Activated T-helper 17 cell treated with anti-CD3 and anti-CD28 coated beads, Interleukin-2, amount 50 U/mL, for 72 hours (primary cell): Measurements from ENCODE around the gene SDHC. TPM values are rescaled to one million over a fixed set of nuclear protein-coding genes. Genes with fewer than 3 reads are reported as not detected.
A peak's percentile ranks its signal among the peaks of the same experiment; 100 is the strongest.
"Not testable (repeated sequence)": the region's sequence is repeated elsewhere in the genome, so short reads cannot be mapped to it uniquely, and the experiment has no call there.

ENCODE experiments used
- ATAC-seq: fragments of 150-1000 bp; cut with Tn5 transposase; replicated peaks from 2 replicates; pipeline ENCODE4 v1.10.0; 2021; ENCODE audit warnings: mild to moderate bottlenecking, moderate library complexity
- H3K27ac Mint-ChIP-seq: one replicate; pipeline ENCODE4 v1.8.0; 2022; ENCODE audit warnings: mixed read lengths
- H3K27me3 Mint-ChIP-seq: one replicate; pipeline ENCODE4 v1.8.0; 2022; ENCODE audit warnings: mixed read lengths
- H3K36me3 Mint-ChIP-seq: one replicate; pipeline ENCODE4 v1.8.0; 2022; ENCODE audit warnings: low read depth, mild to moderate bottlenecking, mixed read lengths
- H3K4me1 Mint-ChIP-seq: one replicate; pipeline ENCODE4 v1.8.0; 2022; ENCODE audit warnings: mixed read lengths
- H3K4me3 Mint-ChIP-seq: one replicate; pipeline ENCODE4 v1.8.0; 2022; ENCODE audit warnings: mild to moderate bottlenecking, mixed read lengths
- H3K9me3 Mint-ChIP-seq: one replicate; pipeline ENCODE4 v1.8.0; 2022; ENCODE audit warnings: mixed read lengths
- total RNA-seq, 2 donors: library from RNA; stranded (reverse); gene quantifications; one replicate each; pipeline ENCODE4 v1.2.3, GENCODE V29; 2022

Gene SDHC
- total RNA-seq, 2 donors from 2014 or later = 144 to 222 TPM

GRCh38 chr1:161388639-161389038 is 74.5 kb downstream of the SDHC start:
- H3K27ac Mint-ChIP-seq = peak overlapping the region; percentile 96
- ATAC-seq = no peak
- H3K4me1 Mint-ChIP-seq = peaks cover 15% of the 10 kb centered on the region
- H3K36me3 Mint-ChIP-seq = no peaks in the 10 kb centered on the region
- no peaks in the 10 kb centered on the region for H3K27me3 Mint-ChIP-seq
- peak overlapping the region; percentile 94 for H3K4me3 Mint-ChIP-seq
- H3K9me3 Mint-ChIP-seq = no peaks in the 10 kb centered on the region

DNA sequence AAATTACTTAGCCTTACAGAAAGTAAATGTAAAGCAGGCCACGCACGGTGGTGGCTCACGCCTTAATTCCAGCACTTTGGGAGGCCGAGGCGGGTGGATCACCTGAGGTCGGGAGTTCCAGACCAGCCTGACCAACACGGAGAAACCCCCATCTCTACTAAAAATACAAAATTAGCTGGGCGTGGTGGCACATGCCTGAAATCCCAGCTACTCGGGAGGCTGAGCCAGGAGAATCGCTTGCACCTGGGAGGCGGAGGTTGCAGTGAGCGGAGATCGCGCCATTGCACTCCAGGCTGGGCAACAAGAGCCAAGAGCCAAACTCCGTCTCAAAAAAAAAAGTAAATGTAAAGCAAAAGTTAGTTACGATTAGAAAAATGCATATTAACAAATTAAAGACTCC is 75.0 kb downstream of the SDHC start:
- H3K4me1 Mint-ChIP-seq = peaks cover 15% of the 10 kb centered on the region
- H3K36me3 Mint-ChIP-seq, H3K9me3 Mint-ChIP-seq, H3K27me3 Mint-ChIP-seq, ATAC-seq: not testable (repeated sequence)
- peak overlapping the region; percentile 96 for H3K27ac Mint-ChIP-seq
- H3K4me3 Mint-ChIP-seq = peak overlapping the region; percentile 94

GRCh38 chr1:161389691-161390558 is 75.7 kb downstream of the SDHC start:
- Mint-ChIP-seq H3K27ac (peak overlapping the region; percentile 96), H3K9me3 (no peaks in the 10 kb centered on the region), H3K4me1 (peaks cover 15% of the 10 kb centered on the region), H3K4me3 (peak overlapping the region; percentile 94), H3K27me3 (no peaks in the 10 kb centered on the region), H3K36me3 (no peaks in the 10 kb centered on the region)
- peak; percentile 85 for ATAC-seq

GRCh38 chr1:161390559-161390858 is 76.3 kb downstream of the SDHC start:
- peak overlapping the region; percentile 96 for H3K27ac Mint-ChIP-seq
- H3K27me3 Mint-ChIP-seq = no peaks in the 10 kb centered on the region
- no peaks in the 10 kb centered on the region for H3K9me3 Mint-ChIP-seq
- ATAC-seq = peak; percentile 23
- H3K4me3 Mint-ChIP-seq = peak overlapping the region; percentile 94
- H3K4me1 Mint-ChIP-seq = peaks cover 15% of the 10 kb centered on the region
- no peaks in the 10 kb centered on the region for H3K36me3 Mint-ChIP-seq

- peaks cover 14% of the 10 kb centered on the region for H3K4me1 Mint-ChIP-seq
- H3K27ac Mint-ChIP-seq = peak overlapping the region; percentile 96
- not testable (repeated sequence) for H3K9me3 Mint-ChIP-seq, H3K36me3 Mint-ChIP-seq, ATAC-seq, H3K27me3 Mint-ChIP-seq
- H3K4me3 Mint-ChIP-seq = peak overlapping the region; percentile 94
Measured at GRCh38 chr1:161391136-161391535, 77.0 kb downstream of the SDHC start.

- Mint-ChIP-seq H3K9me3 (no peaks in the 10 kb centered on the region), H3K4me3 (peak overlapping the region; percentile 94), H3K4me1 (peaks cover 10% of the 10 kb centered on the region), H3K27me3 (no peaks in the 10 kb centered on the region), H3K36me3 (no peaks in the 10 kb centered on the region), H3K27ac (no peak overlapping the region)
- no peak for ATAC-seq
Measured at GRCh38 chr1:161391611-161392010, 77.4 kb downstream of the SDHC start.

GRCh38 chr1:161393151-161393550 is 79.0 kb downstream of the SDHC start:
- ATAC-seq = no peak
- Mint-ChIP-seq H3K27ac (no peak overlapping the region), H3K36me3 (no peaks in the 10 kb centered on the region), H3K9me3 (no peaks in the 10 kb centered on the region), H3K4me1 (peaks cover 10% of the 10 kb centered on the region), H3K4me3 (peak overlapping the region; percentile 8), H3K27me3 (no peaks in the 10 kb centered on the region)

DNA sequence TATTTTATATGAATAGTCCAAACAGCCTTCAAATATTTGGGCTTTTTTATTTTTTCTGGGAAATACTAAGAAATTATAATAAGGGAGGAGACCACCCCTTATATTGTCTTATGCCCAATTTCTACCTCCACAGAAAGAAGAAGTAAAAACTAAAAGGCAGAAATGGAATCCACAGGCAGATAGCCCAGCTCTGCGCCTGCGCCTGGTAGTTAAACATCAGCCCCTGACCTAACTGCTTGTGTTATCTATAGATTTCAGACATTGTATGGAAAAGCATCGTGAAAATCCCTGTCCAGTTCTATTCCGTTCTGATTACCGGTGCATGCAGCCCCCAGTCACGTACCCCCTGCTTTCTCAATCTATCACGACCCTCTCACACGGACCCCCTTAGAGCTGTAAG is 82.9 kb downstream of the SDHC start:
- H3K36me3 Mint-ChIP-seq = peaks cover 26% of the 10 kb centered on the region
- not testable (repeated sequence) for ATAC-seq, H3K4me3 Mint-ChIP-seq, H3K9me3 Mint-ChIP-seq, H3K27me3 Mint-ChIP-seq, H3K27ac Mint-ChIP-seq
- peaks cover 28% of the 10 kb centered on the region for H3K4me1 Mint-ChIP-seq

DNA sequence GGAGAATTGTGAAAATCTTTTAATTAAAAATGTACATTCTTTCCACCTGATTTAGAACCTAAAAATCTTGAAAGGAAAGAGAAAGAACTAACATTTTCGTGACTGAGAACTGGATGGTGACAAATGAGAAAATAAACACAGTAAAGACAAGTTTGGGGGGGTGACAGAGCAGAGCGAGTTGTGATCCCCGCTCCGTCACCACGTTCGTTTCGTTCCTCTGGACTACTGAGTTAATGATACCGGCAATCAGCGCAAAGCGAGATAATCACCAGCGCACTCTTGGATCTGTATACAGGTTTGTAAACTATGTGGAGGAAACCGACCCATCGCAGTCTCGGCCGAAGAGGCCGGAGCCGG is 84.7 kb downstream of the SDHC start:
- ATAC-seq = peak; percentile 31
- peaks cover 26% of the 10 kb centered on the region for H3K36me3 Mint-ChIP-seq
- peak overlapping the region; percentile 97 for H3K4me3 Mint-ChIP-seq
- H3K27ac Mint-ChIP-seq = peak overlapping the region; percentile 100
- H3K27me3 Mint-ChIP-seq = no peaks in the 10 kb centered on the region
- peaks cover 36% of the 10 kb centered on the region for H3K4me1 Mint-ChIP-seq
- H3K9me3 Mint-ChIP-seq = peaks cover 7% of the 10 kb centered on the region

DNA sequence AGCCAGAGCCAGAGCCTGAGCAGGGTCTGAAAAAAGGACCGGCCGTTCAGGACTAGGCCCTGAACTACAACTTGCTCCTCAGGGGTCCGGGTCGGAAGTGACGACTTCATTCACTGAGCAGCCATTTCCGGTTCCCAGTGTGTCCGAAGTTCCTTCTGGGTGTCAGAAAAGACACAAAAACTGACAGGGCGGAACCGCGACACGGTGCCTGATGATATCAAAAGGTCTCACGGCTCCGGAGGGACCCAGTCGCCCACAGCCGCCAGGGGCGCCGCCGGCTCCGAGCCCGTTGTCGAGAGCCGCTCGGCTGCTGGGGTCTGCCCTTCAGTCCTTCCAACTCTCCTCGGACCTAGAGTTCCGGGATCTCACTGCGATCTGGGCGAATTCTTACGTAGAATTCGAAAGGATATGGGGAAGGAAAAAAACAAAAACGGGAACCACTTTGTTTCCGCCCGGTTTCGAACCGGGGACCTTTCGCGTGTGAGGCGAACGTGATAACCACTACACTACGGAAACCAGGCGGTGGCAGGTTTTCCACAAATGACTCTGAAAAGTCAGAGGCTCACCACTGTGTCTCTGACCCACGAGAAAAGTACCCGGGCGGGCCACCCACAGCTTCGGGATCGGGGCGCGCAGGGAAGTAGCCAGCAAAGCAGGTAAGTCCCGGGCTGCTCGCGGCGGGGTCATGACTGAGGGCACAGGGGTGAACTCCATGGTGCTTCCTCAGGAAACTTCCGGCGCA is 85.2 kb downstream of the SDHC start:
- ATAC-seq = peak; percentile 82
- peaks cover 26% of the 10 kb centered on the region for H3K36me3 Mint-ChIP-seq
- H3K4me3 Mint-ChIP-seq = peak overlapping the region; percentile 97
- H3K4me1 Mint-ChIP-seq = peaks cover 40% of the 10 kb centered on the region
- no peaks in the 10 kb centered on the region for H3K27me3 Mint-ChIP-seq
- H3K9me3 Mint-ChIP-seq = peaks cover 7% of the 10 kb centered on the region
- peak overlapping the region; percentile 100 for H3K27ac Mint-ChIP-seq

DNA sequence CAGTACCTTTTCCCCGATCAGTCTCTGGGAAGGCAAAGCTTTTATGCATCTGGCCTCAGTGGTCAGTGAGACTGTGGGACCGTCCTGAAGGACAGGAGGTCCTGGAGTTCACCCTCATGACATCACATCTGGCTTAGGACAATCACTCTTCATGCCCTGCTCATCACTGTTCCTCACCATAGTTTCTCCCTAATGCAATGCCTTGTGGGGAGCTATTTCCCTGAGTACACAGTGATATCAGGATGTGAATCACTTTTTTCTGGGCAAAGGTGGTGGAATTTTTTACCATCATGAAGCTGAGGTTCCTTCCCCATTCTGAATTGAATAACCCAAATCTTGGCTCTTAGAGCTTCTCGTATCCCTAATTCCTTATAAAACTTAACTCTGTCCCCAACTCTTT is 88.3 kb downstream of the SDHC start:
- no peak for ATAC-seq
- peaks cover 40% of the 10 kb centered on the region for H3K4me1 Mint-ChIP-seq
- peaks cover 7% of the 10 kb centered on the region for H3K9me3 Mint-ChIP-seq
- no peak overlapping the region for H3K27ac Mint-ChIP-seq
- H3K4me3 Mint-ChIP-seq = peak overlapping the region; percentile 97
- peaks cover 26% of the 10 kb centered on the region for H3K36me3 Mint-ChIP-seq
- H3K27me3 Mint-ChIP-seq = no peaks in the 10 kb centered on the region

GRCh38 chr1:161404051-161404597 is 89.9 kb downstream of the SDHC start:
- Mint-ChIP-seq H3K27me3 (no peaks in the 10 kb centered on the region), H3K4me3 (peak overlapping the region; percentile 53), H3K27ac (peak overlapping the region; percentile 35), H3K9me3 (peaks cover 7% of the 10 kb centered on the region), H3K36me3 (peaks cover 22% of the 10 kb centered on the region), H3K4me1 (peaks cover 46% of the 10 kb centered on the region)
- no peak for ATAC-seq

GRCh38 chr1:161406551-161406950 is 92.4 kb downstream of the SDHC start:
- H3K4me3 Mint-ChIP-seq, H3K27ac Mint-ChIP-seq, H3K36me3 Mint-ChIP-seq, ATAC-seq, H3K9me3 Mint-ChIP-seq, H3K27me3 Mint-ChIP-seq: not testable (repeated sequence)
- H3K4me1 Mint-ChIP-seq = peaks cover 40% of the 10 kb centered on the region

DNA sequence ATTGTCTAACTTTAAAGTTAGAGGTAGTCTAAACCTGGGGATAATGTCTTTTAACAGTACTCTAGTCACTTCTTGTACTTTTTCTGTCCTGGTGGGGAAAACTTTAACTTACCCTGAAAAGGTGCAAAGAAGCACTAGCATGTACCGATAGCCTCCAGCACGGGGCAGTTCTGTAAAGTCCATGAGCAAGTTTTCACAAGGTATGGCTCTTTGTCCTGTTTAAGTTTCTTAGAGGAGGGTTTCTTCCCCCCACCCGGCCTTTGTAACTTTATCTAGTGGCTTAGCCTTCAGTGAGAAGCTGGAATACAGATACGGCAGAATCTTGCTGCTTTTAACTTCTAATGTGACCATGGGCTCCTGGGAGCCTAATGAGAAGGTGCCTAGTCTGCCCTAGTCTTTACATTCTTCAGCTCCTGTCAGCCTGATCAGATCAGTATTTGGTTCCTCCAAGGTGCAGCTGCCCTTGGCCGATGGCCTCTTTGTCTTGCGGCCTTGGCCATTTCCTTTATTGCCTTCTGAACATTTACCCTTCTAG is 93.3 kb downstream of the SDHC start:
- Mint-ChIP-seq H3K9me3 (peaks cover 4% of the 10 kb centered on the region), H3K4me3 (no peak overlapping the region), H3K27me3 (no peaks in the 10 kb centered on the region), H3K27ac (no peak overlapping the region), H3K36me3 (peaks cover 9% of the 10 kb centered on the region), H3K4me1 (peaks cover 40% of the 10 kb centered on the region)
- ATAC-seq = no peak
